Adrenal gland (tissue), 5 donors: ENCODE measurements around the gene NFILZ.

Source experiments
- POLR2A ChIP-seq, 2 donors: fragments of 450-650 bp; IDR thresholded peaks; one replicate each; pipeline ENCODE4 v1.6.1; 2017; ENCODE audit warnings: antibody characterized with exemption in 2 of 2, mild to moderate bottlenecking in 2 of 2, moderate library complexity in 1 of 2
- TF ChIP-seq, protein P1 (sequence below), 6 experiments: fragments of 450-650 bp in 4 of 6; fragments of 200-600 bp in 2 of 6; sonication (generic) in 1 of 6; IDR thresholded peaks; 1 replicate in 5 of 6; 2 replicates in 1 of 6; pipeline versions ENCODE4 v1.5.1 to v1.8.0; 2016 to 2021; ENCODE audit warnings: antibody characterized with exemption in 6 of 6, mild to moderate bottlenecking in 2 of 6, moderate library complexity in 1 of 6
- donor health status: DM: no; HTN: no; CAD: no.

DNA sequence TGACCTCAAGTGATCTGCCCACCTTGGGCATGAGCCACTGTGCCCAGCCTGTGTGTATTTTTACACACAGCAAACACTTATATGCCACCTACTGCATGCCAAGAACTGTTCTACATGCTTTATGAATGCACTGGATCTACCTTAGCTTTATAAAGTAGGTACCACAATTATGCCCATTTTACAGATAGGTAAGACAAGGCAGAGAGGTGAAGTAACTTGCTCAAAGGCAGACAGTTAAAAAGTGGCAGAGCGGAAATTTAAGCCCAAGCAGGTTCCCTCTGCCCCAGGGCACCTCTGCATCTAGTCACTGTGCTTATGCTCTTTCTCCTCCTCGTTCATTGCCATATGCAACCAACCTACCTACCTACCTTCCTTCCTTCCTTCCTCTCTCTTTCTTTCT is 30.4 kb upstream of the NFILZ start:
- TF ChIP-seq, protein P1, sequence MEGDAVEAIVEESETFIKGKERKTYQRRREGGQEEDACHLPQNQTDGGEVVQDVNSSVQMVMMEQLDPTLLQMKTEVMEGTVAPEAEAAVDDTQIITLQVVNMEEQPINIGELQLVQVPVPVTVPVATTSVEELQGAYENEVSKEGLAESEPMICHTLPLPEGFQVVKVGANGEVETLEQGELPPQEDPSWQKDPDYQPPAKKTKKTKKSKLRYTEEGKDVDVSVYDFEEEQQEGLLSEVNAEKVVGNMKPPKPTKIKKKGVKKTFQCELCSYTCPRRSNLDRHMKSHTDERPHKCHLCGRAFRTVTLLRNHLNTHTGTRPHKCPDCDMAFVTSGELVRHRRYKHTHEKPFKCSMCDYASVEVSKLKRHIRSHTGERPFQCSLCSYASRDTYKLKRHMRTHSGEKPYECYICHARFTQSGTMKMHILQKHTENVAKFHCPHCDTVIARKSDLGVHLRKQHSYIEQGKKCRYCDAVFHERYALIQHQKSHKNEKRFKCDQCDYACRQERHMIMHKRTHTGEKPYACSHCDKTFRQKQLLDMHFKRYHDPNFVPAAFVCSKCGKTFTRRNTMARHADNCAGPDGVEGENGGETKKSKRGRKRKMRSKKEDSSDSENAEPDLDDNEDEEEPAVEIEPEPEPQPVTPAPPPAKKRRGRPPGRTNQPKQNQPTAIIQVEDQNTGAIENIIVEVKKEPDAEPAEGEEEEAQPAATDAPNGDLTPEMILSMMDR (IDR thresholded peaks at IDR 0.05) = no peak
- TF ChIP-seq POLR2A (IDR thresholded peaks at IDR 0.05) = no peak
